ENCODE data around the gene CCDC90B. TPM values are rescaled to one million over a fixed set of nuclear protein-coding genes. Genes with fewer than 3 reads are reported as not detected.
"Not testable (repeated sequence)": the region's sequence is repeated elsewhere in the genome, so short reads cannot be mapped to it uniquely, and the experiment has no call there.

Gene CCDC90B
- total RNA-seq, 2 donors from 2014 or later, result 64.2 to 105 TPM

- Histone ChIP-seq H3K27me3 (ENCODE audit: control insufficient read depth, insufficient read depth, low read length, poor library complexity, severe bottlenecking) (no peaks in the 10 kb centered on the region), H3K4me3 (ENCODE audit: low read length) (no peak overlapping the region), H3K36me3 (ENCODE audit: control insufficient read depth, insufficient read depth, low read length) (peaks cover 88% of the 10 kb centered on the region), H3K9ac (ENCODE audit: extremely low read depth, low read length, poor library complexity, severe bottlenecking) (no peak overlapping the region), H3K27ac (ENCODE audit: low read depth, low read length) (no peak overlapping the region), H3K9me3 (ENCODE audit: control insufficient read depth, low read length) (peaks cover 10% of the 10 kb centered on the region), H3K4me1 (ENCODE audit: control insufficient read depth, insufficient read depth, low read length) (peaks cover 12% of the 10 kb centered on the region)
- Mint-ChIP-seq H3K27ac (no peak overlapping the region), H3K9me3 (no peaks in the 10 kb centered on the region), H3K36me3 (ENCODE audit: low read depth) (peaks cover 60% of the 10 kb centered on the region), H3K4me3 (no peak overlapping the region), H3K27me3 (ENCODE audit: insufficient read depth) (no peaks in the 10 kb centered on the region), H3K4me1 (peaks cover 15% of the 10 kb centered on the region)
- no peak for DNase-seq
- TF ChIP-seq CTCF (conservative IDR thresholded peaks at IDR 0.05), result no peak
Measured at GRCh38 chr11:83278351-83278750, 7.8 kb downstream of the CCDC90B start.

- Mint-ChIP-seq H3K27ac (no peak overlapping the region), H3K4me3 (no peak overlapping the region), H3K4me1 (no peaks in the 10 kb centered on the region), H3K27me3 (ENCODE audit: insufficient read depth) (no peaks in the 10 kb centered on the region), H3K9me3 (peaks cover 15% of the 10 kb centered on the region), H3K36me3 (ENCODE audit: low read depth) (peaks cover 79% of the 10 kb centered on the region)
- Histone ChIP-seq H3K27me3 (ENCODE audit: control insufficient read depth, insufficient read depth, low read length, poor library complexity, severe bottlenecking) (no peaks in the 10 kb centered on the region), H3K9me3 (ENCODE audit: control insufficient read depth, low read length) (peaks cover 21% of the 10 kb centered on the region), H3K36me3 (ENCODE audit: control insufficient read depth, insufficient read depth, low read length) (peaks cover 91% of the 10 kb centered on the region), H3K4me3 (ENCODE audit: low read length) (no peak overlapping the region), H3K9ac (ENCODE audit: extremely low read depth, low read length, poor library complexity, severe bottlenecking) (no peak overlapping the region), H3K4me1 (ENCODE audit: control insufficient read depth, insufficient read depth, low read length) (no peaks in the 10 kb centered on the region), H3K27ac (ENCODE audit: low read depth, low read length) (no peak overlapping the region)
- DNase-seq, result no peak
- TF ChIP-seq CTCF (conservative IDR thresholded peaks at IDR 0.05), result no peak
- 89 to 96% methylated on average over 4 to 7 of the region's 8 CpGs for WGBS, 2 experiments (ENCODE audit: insufficient coverage in 1 of 2, insufficient read length in 1 of 2)
Measured at GRCh38 chr11:83275888-83276641, 10.1 kb downstream of the CCDC90B start.

GRCh38 chr11:83272627-83273026 lies 13.5 kb downstream of the CCDC90B start:
- no peak overlapping the region for H3K9ac ChIP-seq (ENCODE audit: extremely low read depth, low read length, poor library complexity, severe bottlenecking)
- Mint-ChIP-seq H3K4me1 (peaks cover 29% of the 10 kb centered on the region), H3K4me3 (no peak overlapping the region), H3K27me3 (ENCODE audit: insufficient read depth) (no peaks in the 10 kb centered on the region), H3K9me3 (peaks cover 22% of the 10 kb centered on the region), H3K27ac (no peak overlapping the region), H3K36me3 (ENCODE audit: low read depth) (peaks cover 72% of the 10 kb centered on the region)
- H3K27ac ChIP-seq (ENCODE audit: low read depth, low read length), result no peak overlapping the region
- no peaks in the 10 kb centered on the region for H3K27me3 ChIP-seq (ENCODE audit: control insufficient read depth, insufficient read depth, low read length, poor library complexity, severe bottlenecking)
- H3K4me3 ChIP-seq (ENCODE audit: low read length), result peak overlapping the region; percentile 35
- DNase-seq, result no peak
- H3K9me3 ChIP-seq (ENCODE audit: control insufficient read depth, low read length), result peaks cover 11% of the 10 kb centered on the region
- no peak for TF ChIP-seq CTCF (conservative IDR thresholded peaks at IDR 0.05)
- no peaks in the 10 kb centered on the region for H3K4me1 ChIP-seq (ENCODE audit: control insufficient read depth, insufficient read depth, low read length)
- H3K36me3 ChIP-seq (ENCODE audit: control insufficient read depth, insufficient read depth, low read length), result peaks cover 58% of the 10 kb centered on the region

GRCh38 chr11:83271734-83272133 lies 14.4 kb downstream of the CCDC90B start:
- peak overlapping the region; percentile 35 for H3K4me3 ChIP-seq (ENCODE audit: low read length)
- not testable (repeated sequence) for H3K27ac ChIP-seq (ENCODE audit: low read depth, low read length); H3K27me3 ChIP-seq (ENCODE audit: control insufficient read depth, insufficient read depth, low read length, poor library complexity, severe bottlenecking); H3K27me3 Mint-ChIP-seq (ENCODE audit: insufficient read depth); DNase-seq; H3K27ac Mint-ChIP-seq; H3K4me3 Mint-ChIP-seq; H3K9ac ChIP-seq (ENCODE audit: extremely low read depth, low read length, poor library complexity, severe bottlenecking); H3K4me1 ChIP-seq (ENCODE audit: control insufficient read depth, insufficient read depth, low read length)
- Mint-ChIP-seq H3K9me3 (peaks cover 22% of the 10 kb centered on the region), H3K36me3 (ENCODE audit: low read depth) (peaks cover 73% of the 10 kb centered on the region), H3K4me1 (peaks cover 31% of the 10 kb centered on the region)
- H3K9me3 ChIP-seq (ENCODE audit: control insufficient read depth, low read length), result peaks cover 11% of the 10 kb centered on the region
- 94 to 97% methylated on average over 3 to 5 of the region's 5 CpGs for WGBS, 2 experiments (ENCODE audit: insufficient coverage in 1 of 2, insufficient read length in 1 of 2)
- peaks cover 55% of the 10 kb centered on the region for H3K36me3 ChIP-seq (ENCODE audit: control insufficient read depth, insufficient read depth, low read length)

- peaks cover 28% of the 10 kb centered on the region for H3K9me3 ChIP-seq (ENCODE audit: control insufficient read depth, low read length)
- 100% methylated on average over 1 of the region's 2 CpGs; no CpG with 5 or more reads in 1 of the 2 experiments for WGBS, 2 experiments (ENCODE audit: insufficient coverage in 1 of 2, insufficient read length in 1 of 2)
- peaks cover 79% of the 10 kb centered on the region for H3K36me3 Mint-ChIP-seq (ENCODE audit: low read depth)
- H3K36me3 ChIP-seq (ENCODE audit: control insufficient read depth, insufficient read depth, low read length), result peaks cover 51% of the 10 kb centered on the region
- H3K4me3 ChIP-seq (ENCODE audit: low read length); H3K4me1 ChIP-seq (ENCODE audit: control insufficient read depth, insufficient read depth, low read length); H3K27ac ChIP-seq (ENCODE audit: low read depth, low read length); H3K27me3 Mint-ChIP-seq (ENCODE audit: insufficient read depth); DNase-seq; H3K9ac ChIP-seq (ENCODE audit: extremely low read depth, low read length, poor library complexity, severe bottlenecking); H3K27me3 ChIP-seq (ENCODE audit: control insufficient read depth, insufficient read depth, low read length, poor library complexity, severe bottlenecking): not testable (repeated sequence)
- peak overlapping the region; percentile 32 for H3K4me3 Mint-ChIP-seq
- peak overlapping the region; percentile 13 for H3K27ac Mint-ChIP-seq
- H3K9me3 Mint-ChIP-seq, result peaks cover 22% of the 10 kb centered on the region
- peaks cover 31% of the 10 kb centered on the region for H3K4me1 Mint-ChIP-seq
Measured at GRCh38 chr11:83269080-83269479, 17.1 kb downstream of the CCDC90B start.

Measured in endodermal cell (in vitro differentiated cells).